HG03025 (cell line): Measurements from ENCODE around the gene IL15RA.
"Not testable (repeated sequence)": the region's sequence is repeated elsewhere in the genome, so short reads cannot be mapped to it uniquely, and the experiment has no call there.

Experiments
- ATAC-seq: cut with Tn5 transposase; IDR thresholded peaks from one replicate; pipeline ENCODE4 v1.9.1; 2021; ENCODE audit warnings: mild to moderate bottlenecking, moderate library complexity; ENCODE audit not compliant: unreplicated experiment, low FRiP score

The IL15RA gene

DNA sequence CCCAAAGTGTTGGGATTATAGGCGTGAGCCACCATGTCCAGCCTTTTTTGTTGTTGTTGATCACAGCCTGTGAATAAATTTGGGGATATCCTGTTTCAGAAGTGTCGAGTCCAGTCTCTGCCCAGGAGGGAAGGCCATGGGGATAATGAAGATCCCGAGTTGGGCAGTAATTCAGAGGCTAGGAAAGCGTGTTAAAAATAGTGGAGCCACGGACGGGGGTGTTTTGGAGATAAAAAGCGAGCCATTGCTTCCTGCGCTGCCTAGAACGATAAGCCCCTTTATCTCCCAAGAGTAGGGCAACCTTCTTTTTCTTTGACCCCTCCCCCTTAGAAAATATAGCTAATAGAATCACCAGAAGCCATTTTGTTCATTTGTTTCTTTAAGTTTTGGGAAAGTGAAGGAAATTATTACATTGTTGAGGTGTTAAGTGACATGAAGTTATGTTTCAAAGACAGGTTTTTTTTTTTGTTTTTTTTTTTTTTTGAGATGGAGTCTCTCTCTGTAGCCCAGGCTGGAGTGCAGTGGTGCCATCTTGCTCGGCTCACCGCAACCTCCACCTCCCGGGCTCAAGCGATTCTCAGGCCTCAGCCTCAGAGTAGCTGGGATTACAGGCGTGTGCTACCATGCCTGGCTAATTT, 43.3 kb downstream of the IL15RA start:
- no peak for ATAC-seq

- ATAC-seq = no peak
Measured at GRCh38 chr10:5932345-5932744, 45.0 kb downstream of the IL15RA start.

DNA sequence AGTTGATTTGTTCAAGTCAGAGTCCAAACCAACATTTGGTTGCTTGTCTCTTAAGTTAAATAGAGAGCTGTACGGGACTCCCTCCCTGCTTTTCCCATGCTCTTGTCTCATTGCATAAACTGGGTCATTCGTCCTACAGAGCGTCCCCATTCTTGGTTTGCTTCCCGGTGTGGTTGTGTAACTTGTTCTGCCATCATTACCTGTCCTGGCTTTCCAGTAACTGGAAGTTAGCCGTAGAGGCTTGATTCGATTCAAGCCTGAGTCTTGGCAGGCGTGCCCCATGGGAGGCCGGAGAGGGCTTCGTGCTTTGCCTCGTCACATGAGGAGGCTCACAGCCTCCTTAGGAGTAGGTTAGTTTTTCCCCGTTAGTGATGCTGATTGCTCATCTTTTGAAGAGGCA, 47.1 kb downstream of the IL15RA start:
- no peak for ATAC-seq

DNA sequence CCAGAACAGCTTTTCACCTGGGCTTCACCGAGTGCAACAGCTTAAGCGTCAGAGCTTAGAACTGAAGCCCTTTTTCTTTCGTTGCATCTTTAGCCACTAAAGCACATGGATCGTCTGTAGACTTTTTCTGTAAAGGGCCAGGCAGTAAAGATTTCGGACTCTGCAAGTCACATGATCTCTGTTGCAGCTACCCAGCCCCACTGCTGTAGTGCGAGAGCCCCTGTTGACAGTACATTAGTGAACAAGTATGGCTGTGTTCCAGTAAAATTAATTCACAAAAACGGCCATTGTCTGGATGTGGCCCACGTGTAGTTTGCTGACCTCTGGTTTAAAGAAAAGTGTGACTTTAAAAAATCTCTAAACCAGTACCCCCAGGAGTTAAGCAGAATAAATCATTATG, 47.9 kb downstream of the IL15RA start:
- no peak for ATAC-seq

DNA sequence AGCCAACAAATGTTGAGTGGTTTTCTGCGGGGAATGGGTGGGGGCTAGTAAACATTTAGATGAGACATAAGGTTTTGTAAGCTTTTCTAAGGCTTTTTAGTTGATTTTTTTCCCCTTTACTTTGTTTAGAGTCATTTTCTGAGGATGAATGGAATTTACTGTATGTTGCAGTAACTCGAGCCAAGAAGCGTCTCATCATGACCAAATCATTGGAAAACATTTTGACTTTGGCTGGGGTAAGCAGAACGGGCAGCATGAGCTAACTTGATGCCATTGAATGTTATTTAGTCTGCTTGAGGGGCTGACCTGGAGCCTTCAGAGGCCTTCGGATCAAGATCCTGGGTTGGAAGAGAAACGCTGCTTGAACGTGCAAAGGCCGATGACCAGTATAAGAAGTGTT, 50.0 kb downstream of the IL15RA start:
- no peak for ATAC-seq

DNA sequence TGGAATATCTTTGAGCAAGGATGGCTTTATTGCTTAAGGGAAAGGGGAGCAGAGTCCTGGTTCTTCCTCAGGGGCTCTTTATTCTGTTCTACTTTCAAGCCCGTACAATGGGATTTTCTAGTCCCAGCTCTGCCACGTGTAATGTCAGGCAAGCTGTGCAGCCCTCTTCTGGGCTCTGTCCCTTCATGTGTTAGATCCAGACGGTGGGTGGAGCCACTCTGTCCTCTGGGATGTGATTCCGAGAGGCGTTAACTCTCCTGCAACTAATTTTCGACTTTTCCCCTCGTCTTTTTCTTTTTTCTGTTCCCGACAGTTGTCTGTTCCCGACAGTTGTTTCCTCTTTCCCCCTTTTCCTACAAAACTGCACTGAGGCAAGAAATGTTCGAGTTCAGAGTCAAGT, 52.5 kb downstream of the IL15RA start:
- no peak for ATAC-seq

GRCh38 chr10:5921746-5922145, 55.6 kb downstream of the IL15RA start:
- no peak for ATAC-seq

DNA sequence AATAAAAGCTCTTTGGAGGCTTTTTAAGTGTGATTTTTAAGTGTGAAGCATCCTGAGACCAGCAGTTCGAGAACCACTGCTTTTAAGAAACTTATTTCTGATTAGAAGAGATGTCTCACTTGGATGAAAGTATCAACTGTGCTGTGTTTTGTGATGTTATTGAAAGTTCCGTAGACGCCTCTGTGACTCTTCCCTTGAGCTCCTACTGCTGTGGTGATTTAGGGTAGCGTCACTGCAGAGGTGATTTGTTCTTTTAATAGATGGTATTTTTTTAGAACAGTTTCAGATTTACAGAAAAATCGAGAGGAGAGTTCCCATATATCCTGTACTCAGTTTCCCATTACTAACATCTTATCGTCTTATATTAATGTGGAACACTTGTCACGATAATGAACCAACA, 57.8 kb downstream of the IL15RA start:
- no peak for ATAC-seq

- no peak for ATAC-seq
Measured at GRCh38 chr10:5918763-5919162, 58.6 kb downstream of the IL15RA start.

GRCh38 chr10:5917305-5917704, 60.0 kb downstream of the IL15RA start:
- ATAC-seq = no peak

DNA sequence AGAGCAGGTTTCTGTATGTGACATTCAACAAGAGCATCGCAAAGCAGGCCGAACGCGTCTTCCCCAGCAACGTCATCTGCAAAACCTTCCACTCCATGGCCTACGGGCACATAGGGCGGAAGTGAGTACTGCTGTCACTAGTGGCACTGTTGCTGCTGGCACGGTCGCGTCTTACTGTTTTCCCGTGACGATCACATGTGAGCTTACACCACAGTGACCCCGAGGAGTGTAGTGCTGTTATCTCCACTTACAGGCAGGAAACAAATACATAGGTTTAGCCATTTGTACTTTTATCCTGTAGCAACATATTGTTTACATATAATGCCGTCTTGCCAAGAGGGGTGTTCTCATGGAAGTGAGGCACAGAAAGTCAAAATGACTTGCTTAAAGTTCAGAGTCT, 61.9 kb downstream of the IL15RA start:
- ATAC-seq = no peak

- ATAC-seq = no peak
Measured at GRCh38 chr10:5913736-5914135, 63.6 kb downstream of the IL15RA start.

DNA sequence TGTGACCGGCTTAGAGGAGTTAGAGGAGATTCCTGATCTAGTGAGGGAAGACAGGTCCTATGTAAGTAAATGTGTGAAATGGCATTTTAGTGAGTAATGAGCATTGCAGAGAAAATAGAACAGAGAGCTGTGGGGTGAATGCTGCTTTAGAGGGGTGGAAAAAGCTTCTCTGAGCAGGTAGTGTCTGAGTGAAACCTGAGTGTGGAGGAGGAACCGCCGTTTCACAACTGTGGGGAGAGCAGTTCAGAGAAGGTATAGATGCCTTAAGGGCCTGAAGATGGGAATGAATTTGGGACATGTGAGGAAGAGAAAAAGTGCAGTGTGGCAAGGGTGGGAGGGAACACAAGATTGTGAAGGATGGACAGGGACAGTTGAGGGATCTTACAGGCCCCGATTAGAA, 65.7 kb downstream of the IL15RA start:
- no peak for ATAC-seq

- no peak for ATAC-seq
Measured at GRCh38 chr10:5910323-5911100, 66.8 kb downstream of the IL15RA start.

GRCh38 chr10:5908676-5909075, 68.7 kb downstream of the IL15RA start:
- ATAC-seq = not testable (repeated sequence)

- ATAC-seq = no peak
Measured at GRCh38 chr10:5906651-5907050, 70.7 kb downstream of the IL15RA start.

DNA sequence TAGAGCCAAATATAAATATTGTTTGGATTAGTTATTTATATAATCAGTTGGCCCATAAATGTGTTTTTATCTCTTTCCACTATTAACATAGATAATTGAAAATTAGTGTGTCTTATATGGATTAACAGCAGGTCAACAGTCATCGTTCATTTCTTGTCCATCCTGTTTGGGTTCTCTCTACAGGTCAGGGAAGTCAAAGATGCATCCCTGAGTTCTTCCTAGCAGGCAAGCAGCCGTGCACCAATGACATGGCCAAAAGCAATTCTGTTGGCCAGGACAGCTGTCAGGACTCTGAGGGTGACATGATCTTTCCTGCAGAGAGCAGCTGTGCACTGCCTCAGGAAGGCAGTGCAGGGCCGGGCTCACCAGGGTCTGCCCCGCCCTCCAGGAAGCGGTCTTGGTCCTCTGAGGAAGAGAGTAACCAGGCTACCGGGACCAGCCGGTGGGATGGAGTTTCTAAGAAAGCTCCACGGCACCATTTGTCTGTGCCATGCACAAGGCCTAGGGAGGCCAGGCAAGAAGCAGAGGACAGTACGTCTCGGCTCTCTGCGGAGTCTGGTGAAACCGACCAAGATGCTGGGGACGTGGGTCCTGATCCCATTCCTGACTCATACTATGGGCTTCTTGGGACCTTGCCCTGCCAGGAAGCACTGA, 71.4 kb downstream of the IL15RA start:
- ATAC-seq = no peak

- peak; percentile 92 for ATAC-seq
Measured at GRCh38 chr10:5904227-5904626, 73.1 kb downstream of the IL15RA start.

DNA sequence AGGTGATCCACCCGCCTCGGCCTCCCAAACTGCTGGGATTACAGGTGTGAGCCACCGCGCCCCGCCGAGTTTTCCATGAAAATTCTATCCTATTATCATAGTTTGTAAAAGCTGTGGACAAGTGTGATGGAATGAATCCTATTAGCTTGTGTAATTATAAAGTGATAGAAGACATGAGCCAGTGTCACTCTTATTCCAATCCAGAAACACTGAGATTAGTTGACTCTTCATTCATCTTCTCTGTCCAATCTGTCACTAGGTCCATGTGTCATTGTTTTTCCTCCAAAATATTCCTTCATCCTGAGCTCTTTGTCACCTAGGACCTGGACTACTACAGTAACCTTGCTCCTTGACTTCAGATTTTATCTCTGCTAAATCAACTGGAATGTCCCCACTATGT, 73.8 kb downstream of the IL15RA start:
- no peak for ATAC-seq

GRCh38 chr10:5902511-5903274, 74.7 kb downstream of the IL15RA start:
- ATAC-seq = no peak
